IPS DF 6.9 (cell line): ENCODE measurements around the gene BAX.
A peak's percentile ranks its signal among the peaks of the same experiment; 100 is the strongest.

Source experiments
- DNase-seq: peaks from one replicate; pipeline ENCODE4 v3.0.0-alpha.2; 2013; ENCODE audit warnings: low read depth, low spot score
- H3K27ac ChIP-seq: one replicate; pipeline ENCODE4 v1.5.1; 2013; ENCODE audit warnings: low read length, control low read depth
- H3K27me3 ChIP-seq: 2 replicates; pipeline ENCODE4 v1.6.1; 2013; ENCODE audit warnings: mild to moderate bottlenecking, low read length; ENCODE audit not compliant: control insufficient read depth, insufficient read depth
- H3K36me3 ChIP-seq: 2 replicates; pipeline ENCODE4 v1.6.1; 2013; ENCODE audit warnings: low read length; ENCODE audit not compliant: control insufficient read depth, insufficient read depth
- H3K4me1 ChIP-seq: 2 replicates; pipeline ENCODE4 v1.6.1; 2013; ENCODE audit warnings: low read length; ENCODE audit not compliant: control insufficient read depth, insufficient read depth
- H3K4me3 ChIP-seq: 2 replicates; pipeline ENCODE4 v1.5.1; 2013; ENCODE audit warnings: mild to moderate bottlenecking, low read length
- H3K9me3 ChIP-seq: 2 replicates; pipeline ENCODE4 v1.6.1; 2013; ENCODE audit warnings: low read length, inconsistent platforms; ENCODE audit not compliant: control insufficient read depth, insufficient read depth
- WGBS: extraction: QIAGEN DNeasy Blood & Tissue Kit; methylation state at CpG from one replicate; pipeline ENCODE4 v1.1.7; 2013; ENCODE audit warnings: mixed read lengths, missing lambda C conversion rate; ENCODE audit not compliant: insufficient read length, insufficient coverage; 5-methylcytosine and 5-hydroxymethylcytosine counted together

The BAX gene

GRCh38 chr19:48947258-48947542, 7.5 kb upstream of the BAX start:
- Histone ChIP-seq H3K4me3 (no peak overlapping the region), H3K27ac (no peak overlapping the region), H3K9me3 (no peaks in the 10 kb centered on the region), H3K36me3 (no peaks in the 10 kb centered on the region), H3K4me1 (no peaks in the 10 kb centered on the region), H3K27me3 (no peaks in the 10 kb centered on the region)
- WGBS, result no CpG with 5 or more reads among the region's 3 CpGs
- DNase-seq, result no peak

GRCh38 chr19:48950159-48950558, 4.5 kb upstream of the BAX start:
- Histone ChIP-seq H3K4me1 (no peaks in the 10 kb centered on the region), H3K27me3 (no peaks in the 10 kb centered on the region), H3K4me3 (no peak overlapping the region), H3K27ac (no peak overlapping the region), H3K36me3 (no peaks in the 10 kb centered on the region), H3K9me3 (no peaks in the 10 kb centered on the region)
- no CpG with 5 or more reads among the region's 3 CpGs for WGBS
- DNase-seq, result no peak

GRCh38 chr19:48950830-48951519, 3.7 kb upstream of the BAX start:
- H3K27me3 ChIP-seq, result no peaks in the 10 kb centered on the region
- no peaks in the 10 kb centered on the region for H3K9me3 ChIP-seq
- H3K4me3 ChIP-seq, result no peak overlapping the region
- H3K27ac ChIP-seq, result no peak overlapping the region
- H3K4me1 ChIP-seq, result no peaks in the 10 kb centered on the region
- DNase-seq, result no peak
- H3K36me3 ChIP-seq, result no peaks in the 10 kb centered on the region
- no CpG with 5 or more reads among the region's 9 CpGs for WGBS

GRCh38 chr19:48953141-48953540, 1.5 kb upstream of the BAX start:
- no CpG with 5 or more reads among the region's 4 CpGs for WGBS
- DNase-seq, result no peak
- Histone ChIP-seq H3K27ac (no peak overlapping the region), H3K36me3 (peaks cover 10% of the 10 kb centered on the region; the same call in 1 of the 2 replicates), H3K4me3 (no peak overlapping the region), H3K9me3 (no peaks in the 10 kb centered on the region), H3K4me1 (no peaks in the 10 kb centered on the region; the same call in 1 of the 2 replicates), H3K27me3 (no peaks in the 10 kb centered on the region)

GRCh38 chr19:48953990-48954594, 583 bp upstream of the BAX start:
- WGBS, result no CpG with 5 or more reads among the region's 11 CpGs
- Histone ChIP-seq H3K4me3 (peak overlapping the region; percentile 83; the same call in 1 of the 2 replicates), H3K4me1 (no peaks in the 10 kb centered on the region; the same call in 1 of the 2 replicates), H3K9me3 (no peaks in the 10 kb centered on the region), H3K36me3 (peaks cover 10% of the 10 kb centered on the region; the same call in 1 of the 2 replicates), H3K27ac (no peak overlapping the region), H3K27me3 (no peaks in the 10 kb centered on the region)
- DNase-seq, result no peak

GRCh38 chr19:48955308-48955958, 758 bp downstream of the BAX start:
- no CpG with 5 or more reads among the region's 16 CpGs for WGBS
- no peak overlapping the region for H3K27ac ChIP-seq
- H3K9me3 ChIP-seq, result no peaks in the 10 kb centered on the region
- no peaks in the 10 kb centered on the region; the same call in 1 of the 2 replicates for H3K4me1 ChIP-seq
- H3K36me3 ChIP-seq, result peaks cover 10% of the 10 kb centered on the region; the same call in 1 of the 2 replicates
- peak overlapping the region; percentile 83; the same call in 1 of the 2 replicates for H3K4me3 ChIP-seq
- no peaks in the 10 kb centered on the region for H3K27me3 ChIP-seq
- no peak for DNase-seq

- DNase-seq, result no peak
- no peaks in the 10 kb centered on the region for H3K27me3 ChIP-seq
- no peak overlapping the region for H3K27ac ChIP-seq
- H3K4me3 ChIP-seq, result no peak overlapping the region
- WGBS, result no CpG with 5 or more reads among the region's 8 CpGs
- peaks cover 15% of the 10 kb centered on the region for H3K36me3 ChIP-seq
- peaks cover 4% of the 10 kb centered on the region for H3K4me1 ChIP-seq
- no peaks in the 10 kb centered on the region for H3K9me3 ChIP-seq
Measured at GRCh38 chr19:48958006-48958405, 3.3 kb downstream of the BAX start.

GRCh38 chr19:48959341-48960239, 4.9 kb downstream of the BAX start:
- WGBS, result 90% methylated on average over 2 of the region's 16 CpGs
- Histone ChIP-seq H3K27me3 (no peaks in the 10 kb centered on the region), H3K4me1 (peaks cover 6% of the 10 kb centered on the region), H3K36me3 (peaks cover 15% of the 10 kb centered on the region), H3K27ac (no peak overlapping the region), H3K4me3 (no peak overlapping the region), H3K9me3 (no peaks in the 10 kb centered on the region)
- no peak for DNase-seq

- H3K36me3 ChIP-seq, result peaks cover 14% of the 10 kb centered on the region
- no peak overlapping the region for H3K27ac ChIP-seq
- H3K9me3 ChIP-seq, result no peaks in the 10 kb centered on the region
- no CpG with 5 or more reads among the region's 19 CpGs for WGBS
- H3K27me3 ChIP-seq, result no peaks in the 10 kb centered on the region
- no peak overlapping the region for H3K4me3 ChIP-seq
- H3K4me1 ChIP-seq, result peaks cover 6% of the 10 kb centered on the region
- no peak for DNase-seq
Measured at GRCh38 chr19:48961051-48961649, 6.5 kb downstream of the BAX start.

GRCh38 chr19:48961673-48962028, 7.0 kb downstream of the BAX start:
- Histone ChIP-seq H3K27ac (no peak overlapping the region), H3K4me3 (no peak overlapping the region), H3K27me3 (no peaks in the 10 kb centered on the region), H3K9me3 (no peaks in the 10 kb centered on the region), H3K4me1 (peaks cover 6% of the 10 kb centered on the region; the same call in 1 of the 2 replicates), H3K36me3 (peaks cover 16% of the 10 kb centered on the region)
- WGBS, result no CpG with 5 or more reads among the region's 12 CpGs
- DNase-seq, result no peak
